Immature natural killer cell (primary cell): ENCODE results near the gene TUBB1. TPM values are rescaled to one million over a fixed set of nuclear protein-coding genes. Genes with fewer than 3 reads are reported as not detected.

ENCODE experiments used
- polyA plus RNA-seq, 3 donors: library from polyadenylated mRNA; unstranded; fragments of 300-500 nt; fragmentation: Illumina TruSeq; gene quantifications; one replicate each; pipeline ENCODE4 v1.2.3, GENCODE V29; 2021

Gene TUBB1
- polyA plus RNA-seq, 3 donors from 2014 or later, result 2.6 to 22.5 (median 4.3) TPM

Other genes starting within 250 kb of the TUBB1 start
- not detected for gene GNAS-AS1, start 168.5 kb upstream of the TUBB1 start, polyA plus RNA-seq
- 100 to 1,000 TPM in 2 of 3 donors, 10 to 100 TPM in 1; 70.1 to 127 (median 107) TPM for gene GNAS, start 166.7 kb upstream of the TUBB1 start, polyA plus RNA-seq
- gene NELFCD, start 38.2 kb upstream of the TUBB1 start, polyA plus RNA-seq, result 100 to 1,000 TPM in 1 of 3 donors, 10 to 100 TPM in 2; 67.1 to 104 (median 71.7) TPM
- 10 to 100 TPM in 1 of 3 donors, 1 to 10 TPM in 2; 2.6 to 10.5 (median 5.8) TPM for gene CTSZ, start 12.2 kb upstream of the TUBB1 start, polyA plus RNA-seq
- gene ATP5F1E, start 12.9 kb downstream of the TUBB1 start, polyA plus RNA-seq, result 100 to 1,000 TPM in 1 of 3 donors, 10 to 100 TPM in 2; 43.3 to 138 (median 91.7) TPM
- 10 to 100 TPM; 31.5 to 43.3 (median 37.8) TPM for gene PRELID3B, start 23.4 kb downstream of the TUBB1 start, polyA plus RNA-seq
- 1 to 10 TPM in 2 of 3 donors, under 1 TPM in 1; 0.59 to 8.4 (median 2.0) TPM for gene ZNF831, start 144.4 kb downstream of the TUBB1 start, polyA plus RNA-seq